GM13977 (cell line): ENCODE results near the gene LRRC8E.
"Not testable (repeated sequence)": the region's sequence is repeated elsewhere in the genome, so short reads cannot be mapped to it uniquely, and the experiment has no call there.

Source experiments
- DNase-seq: peaks from one replicate; pipeline ENCODE4 v3.0.0; 2012; ENCODE audit warnings: low spot score
- in situ Hi-C: fragments of 300-500 bp; cut with MboI; formaldehyde crosslinking; loops from one replicate; pipeline ENCODE4 v1.12.0; 2022; ENCODE audit warnings: low sequenced_read_pairs, low pct_unique_long_range_greater_than_20kb, mixed read lengths, inconsistent platforms; ENCODE audit not compliant: unreplicated experiment
- TF ChIP-seq, protein P1 (sequence below): IDR thresholded peaks from 2 replicates; pipeline ENCODE4 v1.5.1; 2012; ENCODE audit warnings: mild to moderate bottlenecking, control low read depth; ENCODE audit not compliant: insufficient read depth; ENCODE audit errors: extremely low read depth, missing control alignments

The LRRC8E gene

GRCh38 chr19:7887408-7888144, 734 bp upstream of the LRRC8E start:
- TF ChIP-seq, protein P1, sequence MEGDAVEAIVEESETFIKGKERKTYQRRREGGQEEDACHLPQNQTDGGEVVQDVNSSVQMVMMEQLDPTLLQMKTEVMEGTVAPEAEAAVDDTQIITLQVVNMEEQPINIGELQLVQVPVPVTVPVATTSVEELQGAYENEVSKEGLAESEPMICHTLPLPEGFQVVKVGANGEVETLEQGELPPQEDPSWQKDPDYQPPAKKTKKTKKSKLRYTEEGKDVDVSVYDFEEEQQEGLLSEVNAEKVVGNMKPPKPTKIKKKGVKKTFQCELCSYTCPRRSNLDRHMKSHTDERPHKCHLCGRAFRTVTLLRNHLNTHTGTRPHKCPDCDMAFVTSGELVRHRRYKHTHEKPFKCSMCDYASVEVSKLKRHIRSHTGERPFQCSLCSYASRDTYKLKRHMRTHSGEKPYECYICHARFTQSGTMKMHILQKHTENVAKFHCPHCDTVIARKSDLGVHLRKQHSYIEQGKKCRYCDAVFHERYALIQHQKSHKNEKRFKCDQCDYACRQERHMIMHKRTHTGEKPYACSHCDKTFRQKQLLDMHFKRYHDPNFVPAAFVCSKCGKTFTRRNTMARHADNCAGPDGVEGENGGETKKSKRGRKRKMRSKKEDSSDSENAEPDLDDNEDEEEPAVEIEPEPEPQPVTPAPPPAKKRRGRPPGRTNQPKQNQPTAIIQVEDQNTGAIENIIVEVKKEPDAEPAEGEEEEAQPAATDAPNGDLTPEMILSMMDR = no peak

GRCh38 chr19:7888826-7889217, 512 bp downstream of the LRRC8E start:
- in situ Hi-C loops = no loop called here
- DNase-seq = no peak

More at GRCh38 chr19:7887408-7888144, 734 bp upstream of the LRRC8E start:
- in situ Hi-C loops = no loop called here
- no peak for DNase-seq

GRCh38 chr19:7893362-7894101, 5.2 kb downstream of the LRRC8E start:
- DNase-seq, in situ Hi-C loops: not testable (repeated sequence)

More at GRCh38 chr19:7888826-7889217, 512 bp downstream of the LRRC8E start:
- TF ChIP-seq, protein P1 = no peak

- TF ChIP-seq, protein P1 = no peak
- no peak for DNase-seq
- in situ Hi-C loops = no loop called here
Measured at GRCh38 chr19:7894612-7895309, 6.5 kb downstream of the LRRC8E start.

- no peak for DNase-seq
- TF ChIP-seq, protein P1 = no peak
- in situ Hi-C loops = no loop called here
Measured at GRCh38 chr19:7895565-7895964, 7.3 kb downstream of the LRRC8E start.

GRCh38 chr19:7897292-7897691, 9.0 kb downstream of the LRRC8E start:
- DNase-seq = no peak
- in situ Hi-C loops = no loop called here
- TF ChIP-seq, protein P1 = no peak
